Gastroesophageal sphincter (tissue), 3 donors: Measurements from ENCODE around the gene PCNT.

ENCODE experiments used
- CTCF ChIP-seq, 4 experiments: fragments of 200-600 bp in 2 of 4; fragments of 450-650 bp in 2 of 4; sonication (generic) in 1 of 4; IDR thresholded peaks; one replicate each; pipeline ENCODE4 v1.5.1; 2017 to 2019; ENCODE audit warnings: antibody characterized with exemption in 4 of 4, mild to moderate bottlenecking in 2 of 4, moderate library complexity in 2 of 4
- EP300 ChIP-seq: sonication (generic); formaldehyde crosslinking; IDR thresholded peaks from one replicate; pipeline ENCODE4 v1.6.1; 2017; ENCODE audit warnings: antibody characterized with exemption, mild to moderate bottlenecking
- POLR2A ChIP-seq, 2 donors: fragments of 450-650 bp; IDR thresholded peaks; one replicate each; pipeline ENCODE4 v1.6.1; 2017; ENCODE audit warnings: antibody characterized with exemption in 2 of 2, mild to moderate bottlenecking in 2 of 2, moderate library complexity in 1 of 2
- POLR2AphosphoS5 ChIP-seq: sonication (generic); formaldehyde crosslinking; IDR thresholded peaks from one replicate; pipeline ENCODE4 v1.6.1; 2017; ENCODE audit warnings: antibody characterized with exemption

GRCh38 chr21:46486481-46487126, 162.6 kb downstream of the PCNT start:
- TF ChIP-seq CTCF (IDR thresholded peaks at IDR 0.05) (no peak), POLR2AphosphoS5 (no peak), EP300 (no peak), POLR2A (IDR thresholded peaks at IDR 0.05) (no peak)
